Pulmonary artery endothelial cell (primary cell): ENCODE data around the gene INA. TPM values are rescaled to one million over a fixed set of nuclear protein-coding genes. Genes with fewer than 3 reads are reported as not detected.
A peak's percentile ranks its signal among the peaks of the same experiment; 100 is the strongest.

ENCODE experiments used
- DNase-seq: peaks from one replicate; pipeline ENCODE4 v3.0.0-alpha.2; 2011; ENCODE audit warnings: low read depth, low spot score
- total RNA-seq: library from RNA; depleted of rRNA; stranded (reverse); fragments of >200 nt; gene quantifications from 2 replicates; pipeline ENCODE4 v1.2.3, GENCODE V29; 2014

INA gene
- total RNA-seq, 1 donor from 2014 or later: 0.13 TPM

DNA sequence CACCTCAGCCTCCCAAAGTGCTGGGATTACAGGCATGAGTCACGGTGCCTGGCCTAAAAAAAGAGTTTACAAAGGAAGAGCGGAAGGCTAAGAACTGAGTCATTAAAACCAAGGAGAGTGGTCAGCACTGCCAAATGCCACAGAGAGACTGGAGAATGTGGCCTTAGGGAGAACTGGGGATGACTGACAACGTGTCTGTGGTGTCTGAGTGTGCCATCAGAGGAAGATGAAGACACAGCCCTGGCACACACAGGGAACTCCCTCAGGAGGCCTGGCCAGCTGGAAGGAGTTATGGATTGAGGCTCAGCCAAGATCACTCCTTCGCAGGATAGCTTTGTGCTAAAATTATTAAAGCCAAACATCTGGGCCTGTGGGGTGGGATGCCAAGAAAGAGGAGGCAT is 3.9 kb upstream of the INA start:
- peak; percentile 36 for DNase-seq

- no peak for DNase-seq
Observed at GRCh38 chr10:103276251-103276895, 565 bp upstream of the INA start.

GRCh38 chr10:103277713-103278536 is 987 bp downstream of the INA start:
- no peak for DNase-seq

DNA sequence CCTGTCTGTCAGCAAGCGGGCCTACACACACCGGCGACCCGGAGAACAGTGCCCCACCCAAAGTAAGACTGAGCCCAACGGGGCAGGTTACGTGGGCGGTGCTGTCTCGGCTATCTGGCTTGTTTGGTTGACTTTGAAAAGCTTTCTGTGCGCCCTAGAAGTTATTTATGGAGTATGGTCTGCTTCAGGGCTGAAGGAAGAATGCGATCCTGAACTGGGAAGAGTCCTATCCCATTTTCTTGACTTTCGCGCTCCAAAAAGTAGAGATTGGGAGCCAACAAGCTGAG is 1.5 kb downstream of the INA start:
- no peak for DNase-seq

DNA sequence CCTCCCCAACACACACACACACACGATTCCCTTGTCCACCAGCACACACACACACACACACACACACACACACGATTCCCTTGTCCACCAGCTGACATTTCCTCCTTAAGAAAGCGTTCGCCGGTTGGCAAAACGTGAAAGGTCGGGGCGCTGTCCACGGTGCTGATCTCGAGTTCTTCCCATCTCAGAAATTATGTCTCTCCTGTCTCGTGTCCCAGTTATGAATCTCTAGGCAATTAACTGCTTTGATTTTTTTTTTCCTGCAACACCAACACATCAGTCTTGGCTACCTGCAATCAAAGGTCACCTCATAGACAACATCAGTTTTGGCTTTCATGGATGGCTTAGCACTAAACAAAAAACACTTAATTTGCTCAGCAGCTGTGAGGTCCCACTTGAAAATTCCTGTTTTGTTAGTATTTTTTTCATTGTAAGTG is 1.9 kb downstream of the INA start:
- DNase-seq: no peak

GRCh38 chr10:103280031-103280430 is 3.1 kb downstream of the INA start:
- no peak for DNase-seq

- no peak for DNase-seq
Observed at GRCh38 chr10:103280506-103280905, 3.6 kb downstream of the INA start.

DNA sequence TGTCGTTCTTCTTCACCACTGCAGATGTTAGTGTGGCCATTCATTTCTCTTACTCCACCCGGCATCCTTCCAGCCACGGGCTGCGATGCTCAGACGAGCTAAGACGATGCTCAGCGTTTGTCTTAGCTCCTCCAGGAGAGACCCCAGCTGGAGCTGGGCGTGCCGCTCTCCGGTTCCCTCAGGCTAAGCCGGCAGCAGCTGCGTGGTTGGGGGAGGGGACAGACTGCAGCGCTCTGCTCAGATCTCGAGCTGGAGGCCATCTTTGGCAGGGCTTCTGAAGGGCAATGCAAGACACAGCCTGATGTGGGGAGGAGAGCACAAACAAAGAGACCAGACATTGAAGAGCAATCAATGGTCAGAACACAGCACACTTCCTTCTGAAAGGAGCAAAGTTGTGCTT is 4.8 kb downstream of the INA start:
- DNase-seq: no peak

GRCh38 chr10:103282961-103283360 is 6.0 kb downstream of the INA start:
- no peak for DNase-seq

DNA sequence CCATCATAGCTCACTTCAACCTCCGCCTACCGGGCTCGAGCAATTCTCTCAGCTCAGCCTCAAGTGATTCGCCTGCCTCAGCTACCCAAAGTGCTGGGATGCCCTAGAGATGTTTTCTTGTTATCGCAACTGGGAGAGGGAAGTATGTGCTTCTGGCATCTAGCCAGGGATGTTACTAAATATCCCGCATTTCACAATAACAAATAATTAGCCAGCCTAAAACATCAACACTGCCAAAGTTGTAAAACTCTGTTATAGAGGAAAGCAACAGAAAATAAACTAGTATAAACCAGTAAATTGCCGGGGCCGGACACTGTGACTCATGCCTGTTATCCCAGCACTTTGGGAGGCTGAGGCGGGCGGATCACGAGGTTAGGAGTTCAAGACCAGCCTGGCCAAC is 7.2 kb downstream of the INA start:
- no peak for DNase-seq

- DNase-seq: no peak
Observed at GRCh38 chr10:103287992-103288391, 11.1 kb downstream of the INA start.

DNA sequence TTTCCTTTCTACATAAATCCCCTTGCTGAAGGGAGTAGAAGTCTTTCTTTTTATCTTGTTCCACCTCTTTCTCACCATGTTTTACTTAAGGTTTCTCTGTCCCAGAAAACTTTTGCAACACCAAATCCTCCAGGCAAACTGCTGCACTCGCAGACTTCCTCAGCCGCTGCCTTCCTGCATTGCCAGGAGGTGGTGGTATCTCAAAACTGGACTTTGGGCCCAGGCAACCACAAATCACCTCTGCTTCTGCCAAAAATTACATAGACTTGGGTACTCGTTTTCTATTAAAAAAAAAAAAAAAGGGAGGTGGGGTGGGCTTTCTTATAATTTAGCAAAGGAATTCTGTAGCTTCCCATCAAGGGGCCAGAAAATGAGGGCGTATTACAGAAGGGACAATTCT is 14.7 kb downstream of the INA start:
- no peak for DNase-seq

- DNase-seq: no peak
Observed at GRCh38 chr10:103295374-103296015, 18.6 kb downstream of the INA start.

DNA sequence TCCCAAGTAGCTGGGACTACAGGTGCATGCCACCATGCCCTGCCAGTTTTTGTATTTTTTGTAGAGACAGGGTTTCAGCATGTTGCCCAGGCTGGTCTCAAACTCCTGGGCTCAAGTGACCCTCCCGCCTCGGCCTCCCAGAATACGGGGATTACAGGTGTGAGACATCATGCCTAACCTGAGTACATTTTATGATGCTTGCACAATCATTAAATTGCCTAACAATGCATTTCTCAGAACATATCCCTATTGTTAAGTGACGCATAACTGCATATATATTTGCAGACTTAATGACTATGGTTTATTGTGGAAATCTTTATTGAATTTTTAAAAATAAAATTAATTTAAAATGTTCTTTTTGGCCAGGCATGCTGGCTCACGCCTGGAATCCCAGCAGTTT is 30.7 kb downstream of the INA start:
- DNase-seq: no peak

DNA sequence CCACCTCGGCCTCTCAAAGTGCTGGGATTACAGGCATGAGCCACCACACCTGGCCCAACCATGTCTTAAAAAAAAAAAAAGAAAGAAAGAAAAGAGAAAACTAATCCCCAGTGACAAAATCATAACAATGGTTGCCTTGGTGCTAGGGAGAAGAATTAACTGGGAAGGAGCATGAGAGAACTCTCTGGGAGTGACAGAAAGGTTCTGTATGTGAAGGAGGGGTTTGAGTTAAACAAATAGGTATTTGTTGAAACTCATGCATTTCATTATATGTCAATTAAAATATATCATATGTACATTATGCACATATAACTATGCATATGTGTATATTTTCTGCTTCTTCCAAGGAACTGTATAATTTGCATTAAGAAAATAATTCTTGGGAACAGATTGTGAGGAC is 33.3 kb downstream of the INA start:
- DNase-seq: no peak

DNA sequence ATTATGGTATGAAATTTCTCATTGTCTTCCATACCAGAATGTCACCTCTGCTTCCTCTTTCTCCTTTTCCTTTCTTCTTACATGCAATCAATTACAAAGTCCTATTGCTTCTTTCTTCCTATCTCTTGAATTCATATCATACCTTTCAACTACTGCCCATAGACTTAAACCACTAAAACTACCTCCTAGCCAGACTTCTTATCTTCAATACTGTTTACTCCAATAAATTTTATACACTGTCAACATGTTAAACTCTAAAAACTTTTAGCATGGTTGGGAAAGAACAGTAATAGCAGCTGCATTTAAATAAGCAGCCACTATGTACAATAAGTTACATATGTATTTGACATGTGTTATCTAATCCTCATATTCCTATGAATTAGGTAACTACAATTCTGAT is 39.1 kb downstream of the INA start:
- DNase-seq: no peak

DNA sequence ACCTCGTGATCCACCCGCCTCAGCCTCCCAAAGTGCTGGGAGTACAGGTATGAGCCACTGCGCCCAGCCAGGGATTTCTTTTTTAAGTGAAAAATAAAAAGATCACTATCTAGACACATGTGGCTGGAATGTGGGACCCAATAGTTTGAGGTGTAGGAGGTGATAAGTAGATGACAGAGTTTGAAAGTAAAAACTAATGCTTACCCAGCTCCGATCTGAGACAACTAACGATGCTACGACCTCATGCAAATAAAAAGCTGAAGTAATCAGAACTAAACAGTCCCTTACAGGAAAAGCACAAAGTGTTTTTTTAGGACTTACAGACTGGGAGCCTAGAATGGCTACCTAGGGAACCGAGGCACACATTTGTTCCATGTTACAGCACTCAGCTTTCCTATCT is 51.0 kb downstream of the INA start:
- DNase-seq: no peak

DNA sequence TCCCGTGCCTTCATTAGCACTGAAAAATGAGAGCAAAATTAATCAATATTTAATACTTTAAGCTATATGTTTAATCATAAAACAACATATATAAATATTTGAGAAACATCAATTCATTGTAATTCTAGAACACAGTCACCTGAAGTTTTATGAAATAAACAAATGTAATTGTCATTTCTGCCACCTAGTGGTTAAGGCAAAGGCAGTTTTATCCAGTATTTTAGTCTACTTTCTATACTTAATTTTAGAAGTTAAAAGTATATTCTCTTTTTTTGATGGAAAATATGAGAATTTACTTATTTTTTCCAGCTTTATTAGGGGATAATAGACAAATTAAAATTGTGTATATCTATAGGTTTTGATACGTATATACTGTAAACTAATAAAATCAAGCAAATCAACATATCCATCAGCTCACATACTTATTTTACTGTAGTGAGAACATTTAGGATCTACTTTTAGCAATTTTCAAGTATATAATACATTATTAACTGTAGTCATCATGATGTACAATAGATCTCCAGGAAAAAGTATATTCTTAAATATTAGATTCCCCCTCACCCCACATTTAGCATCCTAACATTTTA is 57.1 kb downstream of the INA start:
- no peak for DNase-seq

DNA sequence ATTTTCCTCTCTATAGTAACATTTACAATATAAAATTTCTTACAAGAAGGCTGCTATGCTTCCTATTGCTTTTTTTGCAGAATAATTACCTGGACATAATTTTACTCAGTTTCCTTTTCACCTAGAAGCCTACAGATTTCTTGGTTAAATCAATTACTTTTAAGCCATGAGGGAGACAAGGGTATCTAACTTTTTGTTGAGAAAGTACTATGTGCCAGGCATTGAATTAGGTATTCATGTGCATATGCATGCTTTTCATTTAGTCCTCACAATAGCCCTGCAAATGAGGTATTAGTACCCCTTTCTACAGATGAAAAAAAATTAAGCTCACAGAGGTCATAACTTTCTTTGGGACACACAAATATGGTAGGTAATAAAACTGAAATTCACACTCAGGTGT is 57.6 kb downstream of the INA start:
- no peak for DNase-seq

- no peak for DNase-seq
Observed at GRCh38 chr10:103336370-103336769, 59.4 kb downstream of the INA start.
